Chondrocyte (in vitro differentiated cells): ENCODE data around the gene NUDT22. TPM values are rescaled to one million over a fixed set of nuclear protein-coding genes. Genes with fewer than 3 reads are reported as not detected.

ENCODE experiments used
- DNase-seq: peaks from one replicate; pipeline ENCODE4 v3.0.0; 2021; ENCODE audit warnings: mixed read lengths, low spot score
- H3K27ac Mint-ChIP-seq: one replicate; pipeline ENCODE4 v1.8.0; 2021; ENCODE audit warnings: mild to moderate bottlenecking, moderate library complexity, mixed read lengths; ENCODE audit not compliant: unreplicated experiment
- H3K27me3 Mint-ChIP-seq: 2 replicates; pipeline ENCODE4 v1.8.0; 2021; ENCODE audit warnings: low read depth, mixed read lengths
- H3K36me3 Mint-ChIP-seq: 2 replicates; pipeline ENCODE4 v1.8.0; 2021; ENCODE audit warnings: low read depth, mixed read lengths
- H3K4me1 Mint-ChIP-seq: 2 replicates; pipeline ENCODE4 v1.8.0; 2021; ENCODE audit warnings: low read depth, mild to moderate bottlenecking, mixed read lengths
- H3K4me3 Mint-ChIP-seq: one replicate; pipeline ENCODE4 v1.8.0; 2021; ENCODE audit warnings: mild to moderate bottlenecking, moderate library complexity, mixed read lengths; ENCODE audit not compliant: unreplicated experiment
- H3K9me3 Mint-ChIP-seq: 2 replicates; pipeline ENCODE4 v1.8.0; 2021; ENCODE audit warnings: low read depth, mixed read lengths
- total RNA-seq: library from RNA; stranded (reverse); gene quantifications from 3 replicates; pipeline ENCODE4 v1.2.1, GENCODE V29; 2021
- TF ChIP-seq, protein P1 (sequence below): fragments of 200-600 bp; sonication (generic); IDR thresholded peaks from 2 replicates; pipeline ENCODE4 v1.5.0; 2021; ENCODE audit warnings: antibody characterized with exemption, mild to moderate bottlenecking, moderate library complexity

The NUDT22 gene
- total RNA-seq, 1 donor from 2014 or later, result 42.1 TPM

DNA sequence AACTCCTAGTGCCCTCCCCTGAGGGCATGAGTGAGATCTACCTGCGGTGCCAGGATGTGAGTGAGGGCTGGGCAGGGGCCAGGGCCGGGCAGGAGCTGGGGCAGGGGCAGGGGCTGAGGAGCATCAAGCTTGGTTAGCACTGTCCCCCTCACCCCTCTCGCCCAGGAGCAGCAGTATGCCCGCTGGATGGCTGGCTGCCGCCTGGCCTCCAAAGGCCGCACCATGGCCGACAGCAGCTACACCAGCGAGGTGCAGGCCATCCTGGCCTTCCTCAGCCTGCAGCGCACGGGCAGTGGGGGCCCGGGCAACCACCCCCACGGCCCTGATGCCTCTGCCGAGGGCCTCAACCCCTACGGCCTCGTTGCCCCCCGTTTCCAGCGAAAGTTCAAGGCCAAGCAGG is 5.8 kb upstream of the NUDT22 start:
- TF ChIP-seq, protein P1, sequence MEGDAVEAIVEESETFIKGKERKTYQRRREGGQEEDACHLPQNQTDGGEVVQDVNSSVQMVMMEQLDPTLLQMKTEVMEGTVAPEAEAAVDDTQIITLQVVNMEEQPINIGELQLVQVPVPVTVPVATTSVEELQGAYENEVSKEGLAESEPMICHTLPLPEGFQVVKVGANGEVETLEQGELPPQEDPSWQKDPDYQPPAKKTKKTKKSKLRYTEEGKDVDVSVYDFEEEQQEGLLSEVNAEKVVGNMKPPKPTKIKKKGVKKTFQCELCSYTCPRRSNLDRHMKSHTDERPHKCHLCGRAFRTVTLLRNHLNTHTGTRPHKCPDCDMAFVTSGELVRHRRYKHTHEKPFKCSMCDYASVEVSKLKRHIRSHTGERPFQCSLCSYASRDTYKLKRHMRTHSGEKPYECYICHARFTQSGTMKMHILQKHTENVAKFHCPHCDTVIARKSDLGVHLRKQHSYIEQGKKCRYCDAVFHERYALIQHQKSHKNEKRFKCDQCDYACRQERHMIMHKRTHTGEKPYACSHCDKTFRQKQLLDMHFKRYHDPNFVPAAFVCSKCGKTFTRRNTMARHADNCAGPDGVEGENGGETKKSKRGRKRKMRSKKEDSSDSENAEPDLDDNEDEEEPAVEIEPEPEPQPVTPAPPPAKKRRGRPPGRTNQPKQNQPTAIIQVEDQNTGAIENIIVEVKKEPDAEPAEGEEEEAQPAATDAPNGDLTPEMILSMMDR, result no peak
- H3K27me3 Mint-ChIP-seq, result no peaks in the 10 kb centered on the region
- no peak overlapping the region for H3K27ac Mint-ChIP-seq
- no peaks in the 10 kb centered on the region for H3K36me3 Mint-ChIP-seq
- H3K4me3 Mint-ChIP-seq, result no peak overlapping the region
- DNase-seq, result peak; percentile 90
- H3K9me3 Mint-ChIP-seq, result no peaks in the 10 kb centered on the region
- H3K4me1 Mint-ChIP-seq, result peaks cover 12% of the 10 kb centered on the region

DNA sequence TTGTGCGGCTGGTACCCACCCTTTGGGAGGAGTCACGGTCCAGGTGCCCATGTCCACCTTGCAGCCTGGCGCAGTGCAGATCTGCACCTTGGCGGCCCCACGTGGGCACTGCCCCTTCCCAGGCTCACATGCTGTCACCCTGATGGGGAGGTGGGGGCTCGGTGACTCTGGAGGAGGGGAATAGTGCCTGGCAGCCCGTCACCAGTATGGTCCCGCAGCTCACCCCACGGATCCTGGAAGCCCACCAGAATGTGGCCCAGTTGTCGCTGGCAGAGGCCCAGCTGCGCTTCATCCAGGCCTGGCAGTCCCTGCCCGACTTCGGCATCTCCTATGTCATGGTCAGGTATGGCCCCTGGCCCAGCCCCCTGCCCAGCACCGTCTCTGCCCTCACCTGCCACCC is 5.3 kb upstream of the NUDT22 start:
- no peaks in the 10 kb centered on the region for H3K36me3 Mint-ChIP-seq
- TF ChIP-seq, protein P1, result no peak
- no peaks in the 10 kb centered on the region for H3K9me3 Mint-ChIP-seq
- H3K4me3 Mint-ChIP-seq, result no peak overlapping the region
- peaks cover 15% of the 10 kb centered on the region for H3K4me1 Mint-ChIP-seq
- no peak for DNase-seq
- H3K27ac Mint-ChIP-seq, result no peak overlapping the region
- H3K27me3 Mint-ChIP-seq, result no peaks in the 10 kb centered on the region

- no peaks in the 10 kb centered on the region for H3K36me3 Mint-ChIP-seq
- no peak for DNase-seq
- peaks cover 27% of the 10 kb centered on the region for H3K4me1 Mint-ChIP-seq
- no peak overlapping the region for H3K27ac Mint-ChIP-seq
- no peaks in the 10 kb centered on the region for H3K27me3 Mint-ChIP-seq
- H3K9me3 Mint-ChIP-seq, result no peaks in the 10 kb centered on the region
- no peak overlapping the region for H3K4me3 Mint-ChIP-seq
- TF ChIP-seq, protein P1, result no peak
Observed at GRCh38 chr11:64222651-64223000, 3.4 kb upstream of the NUDT22 start.

GRCh38 chr11:64223001-64223651 is 2.9 kb upstream of the NUDT22 start:
- H3K4me3 Mint-ChIP-seq, result no peak overlapping the region
- no peaks in the 10 kb centered on the region for H3K9me3 Mint-ChIP-seq
- peak; percentile 91 for DNase-seq
- H3K4me1 Mint-ChIP-seq, result peaks cover 32% of the 10 kb centered on the region
- H3K27me3 Mint-ChIP-seq, result no peaks in the 10 kb centered on the region
- TF ChIP-seq, protein P1, result no peak
- H3K27ac Mint-ChIP-seq, result no peak overlapping the region
- no peaks in the 10 kb centered on the region for H3K36me3 Mint-ChIP-seq

GRCh38 chr11:64224151-64224890 is 1.8 kb upstream of the NUDT22 start:
- H3K27ac Mint-ChIP-seq, result no peak overlapping the region
- peak overlapping the region; percentile 81 for H3K4me3 Mint-ChIP-seq

More at GRCh38 chr11:64224151-64224890, 1.8 kb upstream of the NUDT22 start:
- H3K4me1 Mint-ChIP-seq, result peaks cover 33% of the 10 kb centered on the region
- TF ChIP-seq, protein P1, result no peak
- peak; percentile 94 for DNase-seq
- no peaks in the 10 kb centered on the region for H3K36me3 Mint-ChIP-seq
- H3K27me3 Mint-ChIP-seq, result no peaks in the 10 kb centered on the region
- no peaks in the 10 kb centered on the region for H3K9me3 Mint-ChIP-seq
